Gastroesophageal sphincter (tissue), 3 donors: ENCODE measurements around the gene GPD1.

Experiments used
- CTCF ChIP-seq, 4 experiments: fragments of 200-600 bp in 2 of 4; fragments of 450-650 bp in 2 of 4; sonication (generic) in 1 of 4; IDR thresholded peaks; one replicate each; pipeline ENCODE4 v1.5.1; 2017 to 2019; ENCODE audit warnings: antibody characterized with exemption in 4 of 4, mild to moderate bottlenecking in 2 of 4, moderate library complexity in 2 of 4
- EP300 ChIP-seq: sonication (generic); formaldehyde crosslinking; IDR thresholded peaks from one replicate; pipeline ENCODE4 v1.6.1; 2017; ENCODE audit warnings: antibody characterized with exemption, mild to moderate bottlenecking
- POLR2A ChIP-seq, 2 donors: fragments of 450-650 bp; IDR thresholded peaks; one replicate each; pipeline ENCODE4 v1.6.1; 2017; ENCODE audit warnings: antibody characterized with exemption in 2 of 2, mild to moderate bottlenecking in 2 of 2, moderate library complexity in 1 of 2

- TF ChIP-seq CTCF (IDR thresholded peaks at IDR 0.05) (no peak), EP300 (no peak), POLR2A (IDR thresholded peaks at IDR 0.05) (no peak)
Measured at GRCh38 chr12:50111395-50111692, 7.5 kb downstream of the GPD1 start.
